Large intestine (tissue), 3 donors: ENCODE measurements around the gene CKAP4. TPM values are rescaled to one million over a fixed set of nuclear protein-coding genes. Genes with fewer than 3 reads are reported as not detected.

Source experiments
- DNase-seq, 2 donors: peaks; one replicate each; pipeline versions ENCODE4 v3.0.0 to v3.0.0-alpha.2; 2013
- H3K27ac ChIP-seq: one replicate; pipeline ENCODE4 v1.5.1; 2013; ENCODE audit warnings: low read length
- H3K27me3 ChIP-seq: 2 replicates; pipeline ENCODE4 v1.6.1; 2013; ENCODE audit warnings: low read length; ENCODE audit not compliant: control insufficient read depth, insufficient read depth
- H3K36me3 ChIP-seq: 2 replicates; pipeline ENCODE4 v1.6.1; 2013; ENCODE audit warnings: low read length; ENCODE audit not compliant: control insufficient read depth, insufficient read depth
- H3K4me1 ChIP-seq: one replicate; pipeline ENCODE4 v1.6.1; 2013; ENCODE audit warnings: low read length; ENCODE audit not compliant: control insufficient read depth, insufficient read depth
- H3K4me3 ChIP-seq: one replicate; pipeline ENCODE4 v1.5.1; 2013; ENCODE audit warnings: low read length
- H3K9me3 ChIP-seq: one replicate; pipeline ENCODE4 v1.6.1; 2013; ENCODE audit warnings: mild to moderate bottlenecking, low read depth, low read length, moderate library complexity; ENCODE audit not compliant: control insufficient read depth
- WGBS: methylation state at CpG from one replicate; pipeline ENCODE4 v1.1.5; 2013; ENCODE audit warnings: low lambda C conversion rate; ENCODE audit not compliant: insufficient coverage; 5-methylcytosine and 5-hydroxymethylcytosine counted together
- polyA plus RNA-seq: library from polyadenylated mRNA; unstranded; fragments of 120-200 nt; gene quantifications from one replicate; pipeline ENCODE4 v1.2.1, GENCODE V29; 2013

The CKAP4 gene
- polyA plus RNA-seq, 1 donor = 31.0 TPM

DNA sequence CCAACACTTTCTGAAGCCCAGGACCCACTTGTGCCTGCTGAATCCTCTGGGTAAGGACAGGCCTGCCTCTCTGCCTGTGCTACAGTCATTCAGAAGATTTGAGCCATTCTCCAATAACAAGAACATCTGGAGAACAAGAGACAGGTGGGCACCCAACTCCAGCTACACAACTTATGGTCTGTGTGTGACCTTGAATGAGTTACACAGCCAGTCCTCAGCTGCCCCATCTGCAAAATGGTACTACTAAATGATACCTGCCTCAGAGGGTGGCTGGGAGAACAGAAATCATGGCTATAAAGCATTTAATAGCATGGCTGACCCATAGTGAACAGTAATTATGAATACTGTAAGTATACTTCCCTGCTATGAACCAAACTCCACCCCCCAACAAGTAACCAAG is 4.2 kb downstream of the CKAP4 start:
- H3K27me3 ChIP-seq = no peaks in the 10 kb centered on the region
- no peak overlapping the region for H3K27ac ChIP-seq
- H3K4me3 ChIP-seq = no peak overlapping the region
- DNase-seq = no peak
- peaks cover 9% of the 10 kb centered on the region for H3K4me1 ChIP-seq
- H3K9me3 ChIP-seq = peaks cover 9% of the 10 kb centered on the region
- peaks cover 23% of the 10 kb centered on the region for H3K36me3 ChIP-seq

GRCh38 chr12:106240821-106241220 is 7.0 kb downstream of the CKAP4 start:
- Histone ChIP-seq H3K9me3 (peaks cover 9% of the 10 kb centered on the region), H3K27me3 (no peaks in the 10 kb centered on the region), H3K36me3 (peaks cover 32% of the 10 kb centered on the region), H3K4me1 (no peaks in the 10 kb centered on the region), H3K4me3 (no peak overlapping the region), H3K27ac (no peak overlapping the region)
- DNase-seq = no peak

GRCh38 chr12:106239951-106240335 is 7.9 kb downstream of the CKAP4 start:
- peaks cover 32% of the 10 kb centered on the region for H3K36me3 ChIP-seq
- no peaks in the 10 kb centered on the region for H3K4me1 ChIP-seq

GRCh38 chr12:106239241-106239950 is 8.4 kb downstream of the CKAP4 start:
- no peak overlapping the region for H3K4me3 ChIP-seq
- no peaks in the 10 kb centered on the region for H3K4me1 ChIP-seq
- no peak overlapping the region for H3K27ac ChIP-seq
- H3K9me3 ChIP-seq = peaks cover 9% of the 10 kb centered on the region
- DNase-seq = no peak
- no peaks in the 10 kb centered on the region for H3K27me3 ChIP-seq
- no CpG with 5 or more reads among the region's 37 CpGs for WGBS
- H3K36me3 ChIP-seq = peaks cover 32% of the 10 kb centered on the region

More at GRCh38 chr12:106239951-106240335, 7.9 kb downstream of the CKAP4 start:
- WGBS = 100% methylated on average over 2 of the region's 12 CpGs
- H3K9me3 ChIP-seq = peaks cover 9% of the 10 kb centered on the region
- no peak overlapping the region for H3K27ac ChIP-seq
- no peak for DNase-seq
- H3K4me3 ChIP-seq = no peak overlapping the region
- no peaks in the 10 kb centered on the region for H3K27me3 ChIP-seq

DNA sequence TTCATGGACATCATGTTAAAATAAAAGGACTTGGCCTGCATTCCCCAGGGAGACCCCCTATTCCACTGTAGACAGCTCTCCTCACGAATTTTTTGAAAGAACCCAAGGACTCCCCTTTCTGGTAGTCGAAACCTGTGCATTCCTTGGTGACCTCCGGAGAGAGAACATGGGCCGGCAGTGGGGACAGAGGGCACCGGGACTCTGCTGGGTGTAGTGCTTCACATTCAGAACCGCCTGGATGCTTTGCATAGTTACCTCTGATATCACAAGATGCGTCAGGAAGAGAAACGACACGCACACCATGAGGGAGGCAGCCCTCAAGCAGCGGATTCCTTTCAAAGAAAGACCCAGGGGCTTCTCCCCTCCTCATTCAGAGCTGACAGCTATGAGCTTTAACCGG is 9.7 kb downstream of the CKAP4 start:
- Histone ChIP-seq H3K27ac (no peak overlapping the region), H3K36me3 (peaks cover 29% of the 10 kb centered on the region), H3K4me3 (no peak overlapping the region), H3K4me1 (no peaks in the 10 kb centered on the region), H3K9me3 (peaks cover 10% of the 10 kb centered on the region), H3K27me3 (no peaks in the 10 kb centered on the region)
- no peak for DNase-seq
- 100% methylated on average over 1 of the region's 11 CpGs for WGBS

DNA sequence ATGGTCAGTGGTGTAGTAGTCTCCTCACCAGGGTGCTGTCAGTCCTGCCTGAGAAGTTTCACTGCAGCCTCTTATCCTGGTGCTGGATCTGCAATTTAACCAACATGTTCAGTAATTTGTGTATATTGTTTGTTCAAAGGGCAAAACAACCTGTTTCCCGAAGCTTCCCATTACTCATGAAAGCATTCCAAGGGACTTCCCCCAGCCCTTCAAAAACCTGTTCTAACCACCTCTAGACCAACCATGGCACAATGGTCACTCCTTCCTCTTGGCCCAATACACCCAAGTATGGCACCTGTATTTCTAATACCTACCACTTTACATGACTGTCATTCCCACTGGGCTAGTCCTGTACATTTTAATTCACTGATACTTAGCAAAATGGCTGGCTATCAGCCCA is 12.1 kb downstream of the CKAP4 start:
- no CpG with 5 or more reads among the region's 1 CpG for WGBS
- H3K4me3 ChIP-seq = no peak overlapping the region

DNA sequence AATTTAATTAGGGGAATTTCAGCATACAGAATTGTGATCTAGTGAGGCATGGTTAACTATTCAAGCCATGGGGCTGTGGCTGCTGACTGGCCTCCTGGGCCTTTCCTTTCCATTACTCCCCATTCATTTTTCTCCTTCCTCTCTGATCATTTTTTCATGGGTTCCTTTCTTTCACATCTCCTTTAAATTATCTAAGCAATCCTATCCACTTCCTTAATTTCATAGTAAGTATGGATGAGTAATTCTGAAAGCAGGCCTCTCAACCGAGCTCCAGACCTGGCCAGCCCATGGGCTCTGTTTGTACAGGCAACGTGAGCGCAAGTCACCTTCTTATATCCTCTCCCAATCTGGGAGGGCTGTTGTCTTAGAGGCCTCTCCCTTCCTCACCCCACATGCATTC is 13.4 kb downstream of the CKAP4 start:
- WGBS = 100% methylated on average over 2 of the region's 3 CpGs

More for the DNA sequence above, 12.1 kb downstream of the CKAP4 start:
- Histone ChIP-seq H3K27me3 (no peaks in the 10 kb centered on the region), H3K36me3 (peaks cover 24% of the 10 kb centered on the region), H3K4me1 (no peaks in the 10 kb centered on the region), H3K9me3 (peaks cover 15% of the 10 kb centered on the region), H3K27ac (no peak overlapping the region)
- DNase-seq = no peak

GRCh38 chr12:106233011-106233410 is 14.8 kb downstream of the CKAP4 start:
- H3K4me3 ChIP-seq = no peak overlapping the region
- H3K27ac ChIP-seq = no peak overlapping the region
- H3K4me1 ChIP-seq = no peaks in the 10 kb centered on the region
- no CpG with 5 or more reads among the region's 26 CpGs for WGBS
- no peaks in the 10 kb centered on the region for H3K27me3 ChIP-seq
- H3K9me3 ChIP-seq = peaks cover 6% of the 10 kb centered on the region
- peaks cover 6% of the 10 kb centered on the region for H3K36me3 ChIP-seq
- no peak for DNase-seq

More for the DNA sequence above, 13.4 kb downstream of the CKAP4 start:
- H3K9me3 ChIP-seq = peaks cover 10% of the 10 kb centered on the region
- peaks cover 15% of the 10 kb centered on the region for H3K36me3 ChIP-seq
- H3K4me3 ChIP-seq = no peak overlapping the region
- no peaks in the 10 kb centered on the region for H3K27me3 ChIP-seq
- no peaks in the 10 kb centered on the region for H3K4me1 ChIP-seq
- DNase-seq = no peak
- H3K27ac ChIP-seq = no peak overlapping the region

DNA sequence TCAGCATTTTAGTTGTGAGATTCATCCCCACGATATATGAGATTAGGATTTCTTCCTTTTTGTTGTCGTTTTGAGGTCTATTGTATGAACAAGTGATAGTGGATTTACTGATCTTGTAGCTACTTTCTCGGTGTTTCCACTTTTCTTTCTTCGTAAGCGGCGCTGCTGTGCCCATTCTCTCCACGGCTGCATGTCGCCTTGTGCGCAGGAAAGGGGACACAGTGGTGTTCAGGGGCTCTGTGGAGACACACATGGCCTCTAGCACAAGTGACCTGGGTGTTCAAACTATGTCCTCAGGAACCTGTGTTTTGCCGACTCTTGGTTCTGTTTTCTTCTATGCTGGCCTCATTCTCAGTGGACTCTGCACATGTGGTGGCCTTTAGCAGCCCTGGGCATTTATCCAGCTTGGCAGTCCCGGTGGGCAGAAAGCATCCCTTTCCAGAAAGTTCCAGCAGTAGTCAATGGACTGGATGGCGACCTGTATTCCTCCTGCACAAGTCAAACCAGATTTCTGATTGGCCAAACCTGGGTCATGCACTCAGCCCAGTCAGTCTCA is 18.7 kb downstream of the CKAP4 start:
- no peak for DNase-seq
- peaks cover 2% of the 10 kb centered on the region for H3K4me1 ChIP-seq
- no peaks in the 10 kb centered on the region for H3K27me3 ChIP-seq
- H3K4me3 ChIP-seq = no peak overlapping the region
- H3K27ac ChIP-seq = no peak overlapping the region
- WGBS = 92% methylated on average over 2 of the region's 12 CpGs
- H3K36me3 ChIP-seq = no peaks in the 10 kb centered on the region
- H3K9me3 ChIP-seq = peaks cover 6% of the 10 kb centered on the region

DNA sequence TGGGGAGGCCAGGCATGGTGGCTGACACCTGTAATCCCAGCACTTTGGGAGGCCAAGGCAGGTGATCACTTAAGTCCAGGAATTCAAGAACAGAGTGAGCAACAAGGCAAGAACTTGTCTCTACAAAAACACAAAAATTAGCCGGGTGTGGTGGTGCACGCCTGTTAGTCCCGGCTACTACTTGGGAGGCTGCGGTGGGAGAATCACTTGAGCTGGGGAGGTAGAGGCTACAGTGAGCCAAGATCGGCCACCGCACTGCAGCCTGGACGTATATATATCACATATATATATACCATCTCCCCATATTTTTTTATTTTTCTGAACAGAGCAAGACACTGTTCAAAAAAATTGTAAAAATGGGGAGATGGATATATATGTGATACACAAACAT is 19.5 kb downstream of the CKAP4 start:
- no CpG with 5 or more reads among the region's 7 CpGs for WGBS
- no peak for DNase-seq
- peaks cover 2% of the 10 kb centered on the region for H3K4me1 ChIP-seq
- no peak overlapping the region for H3K27ac ChIP-seq
- H3K27me3 ChIP-seq = no peaks in the 10 kb centered on the region
- H3K36me3 ChIP-seq = no peaks in the 10 kb centered on the region
- peaks cover 6% of the 10 kb centered on the region for H3K9me3 ChIP-seq
- H3K4me3 ChIP-seq = no peak overlapping the region
